ENCODE data around the gene GATA5.

DNA sequence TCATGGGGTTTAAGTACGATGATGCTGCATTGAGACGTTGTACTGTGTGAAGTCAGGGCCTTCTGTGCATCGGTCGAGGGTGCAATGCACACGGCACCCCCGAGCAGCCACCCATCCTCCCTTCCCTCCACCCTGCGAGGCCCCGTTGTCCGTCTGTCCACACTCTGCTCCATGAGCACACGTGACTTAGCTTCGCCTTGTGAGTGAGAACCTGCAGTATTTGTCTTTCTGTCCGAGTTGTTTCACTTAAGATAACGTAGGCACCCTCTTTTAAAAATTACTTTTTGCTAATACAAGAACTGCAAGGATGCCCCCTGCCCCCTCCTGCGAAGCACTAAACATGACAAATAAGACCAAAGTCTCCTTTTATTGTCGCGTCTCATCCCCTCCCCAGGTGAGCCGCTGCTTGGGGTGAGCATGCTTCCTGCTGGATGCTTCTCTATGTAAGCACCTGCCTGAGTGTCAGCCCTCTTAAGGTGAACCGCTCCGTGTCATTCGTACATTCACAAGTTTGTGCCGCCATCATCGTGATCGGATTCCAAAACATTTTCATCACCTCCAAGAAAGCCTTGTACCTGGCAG lies 44.8 kb downstream of the GATA5 start:
- TF ChIP-seq, protein P1, sequence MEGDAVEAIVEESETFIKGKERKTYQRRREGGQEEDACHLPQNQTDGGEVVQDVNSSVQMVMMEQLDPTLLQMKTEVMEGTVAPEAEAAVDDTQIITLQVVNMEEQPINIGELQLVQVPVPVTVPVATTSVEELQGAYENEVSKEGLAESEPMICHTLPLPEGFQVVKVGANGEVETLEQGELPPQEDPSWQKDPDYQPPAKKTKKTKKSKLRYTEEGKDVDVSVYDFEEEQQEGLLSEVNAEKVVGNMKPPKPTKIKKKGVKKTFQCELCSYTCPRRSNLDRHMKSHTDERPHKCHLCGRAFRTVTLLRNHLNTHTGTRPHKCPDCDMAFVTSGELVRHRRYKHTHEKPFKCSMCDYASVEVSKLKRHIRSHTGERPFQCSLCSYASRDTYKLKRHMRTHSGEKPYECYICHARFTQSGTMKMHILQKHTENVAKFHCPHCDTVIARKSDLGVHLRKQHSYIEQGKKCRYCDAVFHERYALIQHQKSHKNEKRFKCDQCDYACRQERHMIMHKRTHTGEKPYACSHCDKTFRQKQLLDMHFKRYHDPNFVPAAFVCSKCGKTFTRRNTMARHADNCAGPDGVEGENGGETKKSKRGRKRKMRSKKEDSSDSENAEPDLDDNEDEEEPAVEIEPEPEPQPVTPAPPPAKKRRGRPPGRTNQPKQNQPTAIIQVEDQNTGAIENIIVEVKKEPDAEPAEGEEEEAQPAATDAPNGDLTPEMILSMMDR (IDR thresholded peaks at IDR 0.05): no peak
- no peak for TF ChIP-seq POLR2A (IDR thresholded peaks at IDR 0.05)

All from ovary (tissue), 3 donors.